Inflammatory macrophage treated with lipopolysaccharide for 1 hour (primary cell): Measurements from ENCODE around the gene GNL3.

Source experiments
- DNase-seq, 2 donors: peaks; one replicate each; pipeline ENCODE4 v3.0.0-alpha.2; 2020 to 2022

GNL3 gene

GRCh38 chr3:52690560-52690959 is 4.7 kb downstream of the GNL3 start:
- DNase-seq = no peak

- DNase-seq = no peak
Measured at GRCh38 chr3:52693071-52693470, 7.2 kb downstream of the GNL3 start.

DNA sequence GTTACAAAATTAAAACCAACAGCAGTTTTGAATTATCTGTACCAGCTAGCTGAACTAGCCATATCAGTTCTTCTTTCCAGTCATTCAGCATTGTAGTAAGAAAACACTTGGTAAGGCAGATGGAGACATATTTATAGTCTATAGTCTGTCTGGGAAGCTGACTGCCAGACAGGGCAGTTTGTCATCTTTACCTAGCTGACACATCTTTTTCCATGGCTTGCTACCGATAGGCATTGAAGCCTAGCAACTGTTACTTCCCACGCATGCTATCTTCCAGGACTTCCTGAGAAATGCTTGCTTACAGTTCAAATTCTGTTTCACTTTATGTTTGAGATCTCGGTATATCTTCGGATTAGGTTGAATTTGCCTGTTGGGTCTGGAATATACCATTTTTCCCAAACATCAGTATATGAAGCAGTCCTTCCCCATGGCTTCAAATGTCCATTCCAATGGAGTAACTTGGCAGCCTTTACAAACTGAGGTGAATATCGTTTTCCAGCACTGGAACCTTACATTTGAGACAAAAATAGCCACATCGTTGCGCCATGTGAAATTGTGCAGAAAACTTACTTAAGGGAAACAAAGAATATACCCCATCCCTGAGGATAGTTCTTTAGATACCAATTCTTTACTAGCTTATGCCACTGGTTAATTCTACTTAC is 8.8 kb downstream of the GNL3 start:
- DNase-seq = no peak

- DNase-seq = no peak
Measured at GRCh38 chr3:52695798-52696671, 10.2 kb downstream of the GNL3 start.

GRCh38 chr3:52696830-52697631 is 11.2 kb downstream of the GNL3 start:
- no peak for DNase-seq

- DNase-seq = no peak
Measured at GRCh38 chr3:52697632-52697965, 11.8 kb downstream of the GNL3 start.

DNA sequence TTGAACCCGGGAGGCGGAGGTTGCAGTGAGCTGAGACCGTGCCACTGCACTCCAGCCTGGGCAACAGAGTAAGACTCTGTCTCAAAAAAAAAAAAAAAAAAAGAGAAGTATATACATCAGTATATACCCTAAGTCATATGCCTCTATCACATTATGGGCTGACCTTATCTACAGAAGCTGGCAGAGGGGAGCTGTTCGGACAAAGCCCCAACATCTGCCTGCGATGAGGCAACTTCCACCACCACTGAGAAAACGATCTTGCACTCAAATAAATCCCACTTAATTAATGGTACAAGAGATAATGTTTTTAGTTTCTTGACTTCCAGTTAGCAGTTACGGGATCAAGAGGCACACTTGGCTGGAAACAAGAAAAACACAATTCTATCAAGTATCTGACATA is 17.5 kb downstream of the GNL3 start:
- DNase-seq = no peak

- no peak for DNase-seq
Measured at GRCh38 chr3:52704611-52705437, 19.0 kb downstream of the GNL3 start.

DNA sequence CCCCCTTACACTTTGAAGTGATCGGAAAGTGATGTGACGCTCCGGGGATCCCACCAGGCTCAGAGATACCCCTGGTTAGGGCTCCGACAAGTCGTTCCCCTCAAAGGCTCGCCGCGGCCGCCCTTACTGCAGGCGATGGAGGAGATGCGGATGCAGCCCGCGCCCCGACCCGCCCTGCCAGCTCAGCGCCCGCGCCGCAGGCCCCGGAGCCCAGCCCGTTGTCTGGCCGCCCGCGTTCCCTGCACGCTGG is 19.5 kb downstream of the GNL3 start:
- DNase-seq = no peak

DNA sequence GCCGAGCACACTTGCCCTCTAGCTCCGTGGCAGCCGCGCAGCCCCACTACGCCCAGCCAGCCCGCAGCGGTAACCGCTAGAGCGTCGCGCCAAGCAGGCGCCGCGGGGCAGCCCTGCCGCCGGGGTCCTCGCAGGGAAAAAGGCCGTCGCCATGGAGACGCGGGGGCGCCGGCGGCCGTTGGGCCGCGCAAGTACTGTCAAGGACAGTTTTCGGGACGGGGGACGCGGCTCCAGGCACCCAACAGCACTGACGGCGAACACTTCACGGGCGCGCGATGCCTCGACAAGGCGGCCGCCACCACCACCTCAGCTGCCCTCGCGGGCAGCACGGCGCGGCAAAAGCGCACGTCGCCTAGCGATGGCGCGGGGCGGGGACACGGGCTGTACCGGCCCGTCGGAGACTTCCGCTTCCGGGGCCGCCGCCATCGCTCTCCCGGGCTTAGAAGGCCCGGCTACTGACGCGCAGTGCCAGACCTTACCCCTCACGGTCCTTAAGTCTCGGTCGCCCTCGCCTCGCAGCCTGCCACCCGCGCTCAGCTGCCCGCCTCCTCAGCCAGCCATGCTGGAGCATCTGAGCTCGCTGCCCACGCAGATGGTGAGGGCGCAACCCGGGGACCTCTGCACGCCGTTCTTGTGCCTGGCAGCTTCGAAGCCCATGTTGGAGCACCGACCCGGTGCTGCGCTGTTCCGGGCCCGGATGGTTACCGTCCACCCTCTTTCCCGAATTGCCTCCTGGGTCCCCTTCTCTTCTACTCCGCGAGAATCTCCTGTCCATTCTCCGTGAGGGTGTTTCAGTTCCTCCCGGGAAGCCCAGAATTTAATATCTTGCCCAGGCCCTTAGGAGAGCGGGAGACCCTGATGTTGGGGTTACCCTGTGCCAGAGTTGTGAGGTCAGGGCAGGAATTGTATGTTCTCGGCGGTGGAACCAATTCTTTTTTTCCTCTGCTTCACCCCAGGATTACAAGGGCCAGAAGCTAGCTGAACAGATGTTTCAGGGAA is 20.2 kb downstream of the GNL3 start, which contains the start of the genes GLT8D1 and SPCS1:
TSS of gene GLT8D1 (minus strand) at position 104 of the 999 bp plus-strand sequence. CDS start 5,331 bp downstream, outside the sequence.
TSS of gene SPCS1 (plus strand) at position 419 of the 999 bp plus-strand sequence. CDS start at position 560, 141 bp downstream.
- DNase-seq = peak; percentile 78 to 85

DNA sequence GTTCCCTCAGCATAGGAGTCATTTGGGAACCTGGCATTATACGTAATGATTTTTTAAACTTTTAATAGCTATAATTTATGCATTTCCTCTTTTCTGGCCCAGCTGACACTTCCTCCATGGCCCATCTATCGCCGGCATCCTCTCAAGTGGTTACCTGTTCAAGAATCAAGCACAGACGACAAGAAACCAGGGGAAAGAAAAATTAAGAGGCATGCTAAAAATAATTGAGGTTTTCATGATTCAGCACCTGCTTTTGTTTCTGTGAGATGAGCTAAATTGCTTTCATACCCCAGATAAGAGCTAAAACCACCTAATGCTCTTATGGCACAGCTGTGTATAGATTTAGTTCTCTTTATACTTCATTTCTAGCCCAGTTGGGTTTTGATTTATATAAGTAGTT is 21.8 kb downstream of the GNL3 start:
- no peak for DNase-seq

DNA sequence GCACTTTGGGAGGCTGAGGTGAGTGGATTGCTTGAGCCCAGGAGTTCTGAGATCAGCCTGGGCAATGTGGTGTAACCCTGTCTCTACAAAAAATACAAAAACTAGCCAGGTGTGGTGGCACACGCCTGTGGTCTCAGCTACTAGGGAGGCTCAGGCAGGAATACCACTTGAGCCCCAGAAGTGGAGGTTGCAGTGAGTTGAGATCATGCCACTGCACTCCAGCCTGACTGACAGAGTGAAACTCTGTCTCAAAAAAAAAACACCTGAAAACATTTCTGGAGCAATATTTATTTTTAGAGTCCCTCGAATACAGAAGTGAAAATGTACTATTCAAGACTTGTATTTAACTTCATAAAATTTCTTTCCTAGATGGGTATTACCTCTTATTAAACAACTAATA is 24.7 kb downstream of the GNL3 start:
- DNase-seq = no peak

GRCh38 chr3:52712291-52713212 is 26.7 kb downstream of the GNL3 start:
- DNase-seq = no peak

DNA sequence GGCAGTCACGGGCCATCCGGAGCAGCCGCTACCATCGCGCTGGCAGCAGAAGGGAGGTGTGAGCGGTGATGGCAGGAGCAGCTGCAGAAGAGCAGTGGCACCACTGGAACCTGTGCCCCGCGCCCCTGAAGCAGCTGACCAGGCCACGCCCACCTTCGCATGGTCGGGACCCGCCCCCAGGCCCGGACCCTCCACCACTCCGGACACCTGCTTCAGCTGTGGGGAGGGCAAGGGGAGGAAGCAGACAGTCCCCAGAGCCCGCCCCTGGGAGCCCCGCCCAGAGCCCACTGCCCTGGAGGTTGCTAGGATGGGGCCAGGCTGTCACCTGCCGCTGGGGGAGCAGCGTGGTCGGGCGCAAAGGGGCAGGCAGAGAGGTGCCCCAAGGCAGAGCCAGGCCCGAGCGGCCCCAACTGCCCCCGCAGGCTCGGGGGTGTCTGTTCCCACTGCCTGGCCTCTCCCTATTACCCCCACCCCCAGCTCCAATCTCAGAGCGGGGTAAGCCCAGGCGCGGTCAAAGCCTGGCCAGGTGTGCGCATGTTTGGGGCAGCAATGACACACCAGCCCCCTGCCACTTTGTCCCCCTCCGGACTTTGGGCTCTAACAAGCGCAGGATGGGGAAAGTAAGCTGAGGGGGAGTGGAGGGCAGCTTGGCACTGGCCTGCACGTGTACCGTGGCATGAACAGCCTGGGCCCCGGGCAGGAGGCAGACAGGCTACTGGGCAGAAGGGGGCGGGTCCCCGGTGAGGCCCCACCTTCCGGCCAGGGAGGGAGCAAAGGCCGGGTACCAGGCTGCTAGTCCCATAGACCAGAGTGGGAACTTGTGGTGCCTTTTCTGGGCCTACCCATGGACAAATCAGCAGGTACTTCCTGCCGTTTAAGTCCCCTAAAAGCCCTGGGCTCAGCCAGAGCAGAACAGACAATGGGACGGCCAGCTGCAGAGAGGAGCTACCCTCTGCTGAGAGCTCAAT is 28.8 kb downstream of the GNL3 start:
- DNase-seq = no peak

- DNase-seq = no peak
Measured at GRCh38 chr3:52715714-52716305, 30.0 kb downstream of the GNL3 start.

DNA sequence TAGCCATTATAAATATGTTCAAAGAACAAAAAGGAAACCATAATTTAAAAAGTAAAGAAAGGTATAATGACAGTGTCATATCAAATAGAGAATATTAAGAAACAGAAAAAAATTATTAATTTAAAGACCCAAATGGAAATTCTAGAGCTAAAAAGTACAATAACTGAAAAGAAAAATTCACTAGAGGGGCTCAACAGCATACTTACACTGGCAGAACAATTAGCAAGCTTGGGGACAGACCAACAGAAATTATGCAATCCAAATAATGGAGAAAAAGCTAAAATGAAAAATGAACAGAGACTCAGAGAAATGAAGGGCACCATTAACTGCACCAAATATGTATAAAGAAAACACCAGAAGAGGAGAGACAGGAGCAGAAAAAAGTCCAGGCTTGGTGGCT is 33.8 kb downstream of the GNL3 start:
- DNase-seq = no peak

DNA sequence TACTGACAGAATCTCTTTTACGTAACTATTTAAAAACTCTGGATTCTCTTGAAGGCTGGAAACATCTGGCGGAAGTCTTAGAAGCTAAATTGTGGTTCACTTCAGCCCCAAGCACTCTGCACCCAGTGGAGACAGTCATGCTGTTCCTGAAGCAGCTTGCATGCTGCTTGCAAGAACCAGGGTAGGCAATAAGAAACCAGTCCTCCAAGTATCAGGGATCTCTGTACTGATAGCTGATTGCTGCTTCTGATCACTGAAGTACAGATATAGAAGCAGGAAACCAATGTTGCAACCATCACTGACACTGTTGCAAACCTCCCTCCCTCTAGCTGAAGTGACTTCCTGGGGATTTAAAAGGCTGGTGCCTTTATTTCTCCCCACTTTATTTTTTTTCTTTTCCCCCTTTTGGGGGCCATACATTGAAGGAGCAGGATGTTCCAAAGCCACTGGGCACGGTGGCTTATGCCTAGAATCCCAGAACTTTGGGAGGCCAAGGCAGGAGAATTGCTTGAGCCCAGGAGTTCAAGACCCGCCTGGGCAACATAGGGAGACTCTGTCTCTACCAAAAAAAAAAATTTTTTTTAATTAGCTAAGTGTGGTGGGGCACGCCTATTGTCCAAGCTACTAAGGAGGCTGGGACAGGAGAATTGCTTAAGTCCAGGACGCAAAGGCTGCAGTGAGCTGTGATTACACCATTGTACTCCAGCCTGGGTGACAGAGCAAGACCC is 35.3 kb downstream of the GNL3 start:
- peak; percentile 39 to 52 for DNase-seq

DNA sequence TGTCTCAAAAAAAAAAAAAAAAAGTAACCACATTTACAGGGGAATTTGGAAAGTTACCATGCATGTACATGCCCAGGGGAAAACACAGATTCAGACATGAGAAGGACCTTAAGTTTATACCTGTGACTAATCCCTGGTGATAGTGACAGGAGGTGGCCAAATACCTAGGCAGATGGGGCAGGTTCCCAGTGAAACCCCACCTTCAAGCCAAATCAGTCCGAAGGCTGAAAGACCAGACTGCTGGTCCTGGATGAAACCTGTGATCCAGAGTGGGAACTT is 35.8 kb downstream of the GNL3 start:
- DNase-seq = peak in 1 of 2 donors; percentile 17
